ENCODE data around the gene PTPRM.

Gene PTPRM

DNA sequence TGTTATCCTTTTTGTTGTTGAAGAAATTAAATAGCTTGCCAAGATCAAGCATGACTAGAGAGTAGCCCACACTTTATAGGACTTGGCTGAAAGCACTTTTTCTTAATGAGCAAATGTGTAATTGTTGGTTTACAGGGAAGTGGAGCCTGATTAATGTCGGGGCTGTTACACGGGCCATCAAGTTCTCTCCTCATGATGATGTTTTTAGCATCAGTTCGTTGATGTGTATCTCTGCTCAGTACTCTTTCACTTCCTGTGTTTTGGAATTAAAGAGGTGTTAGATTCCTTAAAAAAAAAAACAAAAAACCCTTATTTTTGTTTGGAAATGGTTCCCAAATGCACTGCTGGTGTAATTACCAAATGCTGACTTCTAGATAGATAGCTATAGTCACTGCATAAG is 114.2 kb downstream of the PTPRM start:
- TF ChIP-seq TAF1 (IDR thresholded peaks at IDR 0.05; ENCODE audit: borderline replicate concordance, low read depth, low read length) (no peak), POLR2A (IDR thresholded peaks at IDR 0.05; ENCODE audit: low read depth, low read length) (no peak), POLR2AphosphoS5 (IDR thresholded peaks at IDR 0.05; ENCODE audit: low read depth, low read length) (no peak)
- DNase-seq (ENCODE audit: insufficient read length) (no peak), FAIRE-seq (no peak)

DNA sequence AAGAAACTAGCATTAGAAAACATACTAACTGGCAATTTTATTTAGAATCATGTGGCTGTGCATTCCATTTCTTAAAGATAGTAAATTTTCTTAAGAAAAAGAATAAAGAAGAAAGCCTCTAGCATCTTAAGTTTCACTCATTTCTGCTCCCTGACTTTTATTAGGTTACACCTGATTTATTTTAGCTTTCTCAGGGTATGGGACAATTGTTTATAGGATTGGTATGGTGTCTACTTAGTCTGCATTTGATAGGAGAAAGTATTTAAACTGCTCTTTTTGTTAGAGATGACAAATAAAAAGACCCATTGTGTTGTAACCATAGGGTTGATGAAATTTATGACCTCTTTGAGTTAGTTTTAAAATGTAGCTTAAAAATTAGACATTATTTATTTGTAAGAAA is 115.2 kb downstream of the PTPRM start:
- no peak for DNase-seq (ENCODE audit: insufficient read length)
- FAIRE-seq, result no peak
- no peak for TF ChIP-seq TAF1 (IDR thresholded peaks at IDR 0.05; ENCODE audit: borderline replicate concordance, low read depth, low read length)
- no peak for TF ChIP-seq POLR2AphosphoS5 (IDR thresholded peaks at IDR 0.05; ENCODE audit: low read depth, low read length)
- TF ChIP-seq POLR2A (IDR thresholded peaks at IDR 0.05; ENCODE audit: low read depth, low read length), result no peak

DNA sequence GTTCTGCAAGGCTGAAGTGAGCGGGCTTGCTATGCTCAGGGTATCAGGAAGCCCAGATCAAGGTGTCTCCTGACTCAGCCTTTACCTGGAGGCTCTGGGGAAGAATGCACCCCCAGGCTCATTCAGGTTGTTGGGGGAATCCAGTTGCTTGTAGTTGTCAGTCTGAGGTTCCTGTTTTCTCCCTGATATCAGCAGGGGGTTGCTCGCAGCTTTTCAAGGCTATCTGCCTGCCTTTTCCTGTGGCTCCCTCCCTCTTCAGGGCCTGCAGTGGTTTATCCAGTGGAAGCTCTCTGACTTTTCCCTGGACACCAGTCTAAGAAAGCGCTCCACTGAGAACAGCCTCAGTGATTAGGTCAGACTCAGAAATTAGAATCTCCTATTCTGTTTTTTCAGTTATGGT is 116.6 kb downstream of the PTPRM start:
- no peak for TF ChIP-seq POLR2A (IDR thresholded peaks at IDR 0.05; ENCODE audit: low read depth, low read length)
- DNase-seq (ENCODE audit: insufficient read length), result no peak
- FAIRE-seq, result no peak

DNA sequence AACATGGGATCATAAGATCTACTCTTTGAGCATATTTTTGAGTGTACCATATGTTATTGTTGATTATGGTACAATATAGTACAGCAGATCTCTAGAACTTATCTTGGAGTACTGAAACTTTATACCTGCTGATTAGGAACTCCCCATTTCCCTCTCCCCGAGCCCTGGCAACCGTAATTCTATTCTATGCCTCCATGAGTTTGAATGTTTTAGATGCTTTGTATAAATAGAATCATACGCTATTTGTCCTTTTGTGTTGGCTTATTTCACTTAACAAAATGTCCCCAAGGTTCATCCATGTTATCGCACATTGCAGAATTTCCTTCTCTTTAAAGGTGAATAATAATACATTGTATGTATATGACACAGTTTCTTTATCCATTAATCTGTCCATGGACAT is 117.2 kb downstream of the PTPRM start:
- DNase-seq (ENCODE audit: insufficient read length) (no peak), FAIRE-seq (no peak)
- TF ChIP-seq POLR2A (IDR thresholded peaks at IDR 0.05; ENCODE audit: low read depth, low read length), result no peak
- no peak for TF ChIP-seq POLR2AphosphoS5 (IDR thresholded peaks at IDR 0.05; ENCODE audit: low read depth, low read length)
- no peak for TF ChIP-seq TAF1 (IDR thresholded peaks at IDR 0.05; ENCODE audit: borderline replicate concordance, low read depth, low read length)

DNA sequence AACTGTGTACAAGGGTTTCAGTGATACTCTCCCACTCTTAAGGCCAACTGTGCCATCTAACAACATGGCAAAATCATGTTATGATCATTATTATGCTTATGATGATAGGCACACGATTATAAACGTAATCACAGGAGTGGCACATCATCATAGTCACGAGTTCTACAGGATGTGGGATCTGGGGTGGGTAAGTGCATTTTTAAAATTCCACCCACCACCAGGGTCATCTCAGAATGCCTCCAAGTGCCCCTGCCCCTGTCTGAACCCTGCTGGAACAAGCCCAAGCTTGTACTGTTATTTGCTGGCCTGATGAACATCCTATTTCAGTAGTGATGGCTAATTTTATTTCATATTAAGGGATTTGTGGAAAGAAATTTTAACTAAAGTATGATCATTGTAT is 117.8 kb downstream of the PTPRM start:
- TF ChIP-seq POLR2AphosphoS5 (IDR thresholded peaks at IDR 0.05; ENCODE audit: low read depth, low read length) (no peak), TAF1 (IDR thresholded peaks at IDR 0.05; ENCODE audit: borderline replicate concordance, low read depth, low read length) (no peak), POLR2A (IDR thresholded peaks at IDR 0.05; ENCODE audit: low read depth, low read length) (no peak)
- DNase-seq (ENCODE audit: insufficient read length), result no peak
- no peak for FAIRE-seq

DNA sequence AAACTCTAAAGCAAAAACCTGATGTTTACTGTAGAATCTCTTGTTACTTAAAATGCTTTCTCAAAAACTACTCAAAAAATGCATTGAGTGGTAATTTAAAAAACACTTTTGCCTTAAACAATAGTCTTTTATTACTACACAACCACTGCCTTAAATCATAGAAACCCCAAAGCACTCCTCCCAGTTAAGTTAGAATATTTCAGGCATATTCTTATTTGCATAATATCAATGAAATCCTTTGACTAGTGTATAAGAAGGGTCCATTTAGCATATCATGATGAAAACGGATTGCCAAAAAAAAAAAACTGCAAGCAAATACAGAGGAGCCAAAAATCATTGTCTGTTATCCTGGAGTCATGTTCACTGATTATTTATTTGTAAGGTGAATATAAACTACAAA is 119.2 kb downstream of the PTPRM start:
- FAIRE-seq (no peak), DNase-seq (ENCODE audit: insufficient read length) (no peak)
- no peak for TF ChIP-seq POLR2A (IDR thresholded peaks at IDR 0.05; ENCODE audit: low read depth, low read length)
- TF ChIP-seq POLR2AphosphoS5 (IDR thresholded peaks at IDR 0.05; ENCODE audit: low read depth, low read length), result no peak

DNA sequence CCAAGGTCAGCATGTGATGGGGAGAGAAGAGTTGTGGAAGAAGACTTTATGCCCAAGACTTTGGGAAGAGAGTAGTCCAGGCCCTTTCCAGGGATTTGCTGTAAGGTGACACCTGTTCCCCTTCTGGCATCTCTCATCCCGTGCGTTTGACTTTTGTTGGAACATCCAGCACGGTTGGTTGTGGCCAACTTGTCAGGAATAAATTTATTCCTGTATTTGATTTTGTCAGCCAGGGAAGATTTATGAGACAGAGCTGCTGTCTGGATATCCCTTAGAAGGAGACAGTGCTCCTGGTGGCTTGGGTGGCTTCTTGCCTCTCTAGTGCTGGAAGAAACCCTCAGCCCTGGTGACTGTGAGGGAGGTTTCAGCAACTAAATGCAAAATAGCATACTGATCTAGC is 121.5 kb downstream of the PTPRM start:
- DNase-seq (ENCODE audit: insufficient read length), result no peak
- TF ChIP-seq POLR2AphosphoS5 (IDR thresholded peaks at IDR 0.05; ENCODE audit: low read depth, low read length), result no peak
- TF ChIP-seq TAF1 (IDR thresholded peaks at IDR 0.05; ENCODE audit: borderline replicate concordance, low read depth, low read length), result no peak
- TF ChIP-seq POLR2A (IDR thresholded peaks at IDR 0.05; ENCODE audit: low read depth, low read length), result no peak
- no peak for FAIRE-seq

DNA sequence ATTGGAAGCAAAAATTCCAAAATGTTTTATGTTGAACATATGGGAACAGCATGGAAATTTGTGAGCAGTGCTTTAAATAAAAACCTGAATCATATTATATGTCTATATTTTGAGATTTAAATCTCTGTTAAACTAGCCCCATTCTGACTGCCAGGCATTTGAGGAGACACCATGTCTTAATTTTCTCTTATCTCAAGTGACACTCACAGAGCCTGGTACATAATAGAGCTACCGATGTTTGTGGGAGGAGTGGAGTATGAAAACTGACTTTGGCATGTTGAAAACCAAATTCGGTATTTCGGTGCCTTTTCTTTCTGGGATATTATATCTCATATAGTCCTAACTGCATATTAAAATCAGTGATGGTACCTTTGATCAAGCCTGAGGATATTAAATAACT is 124.1 kb downstream of the PTPRM start:
- TF ChIP-seq TAF1 (IDR thresholded peaks at IDR 0.05; ENCODE audit: borderline replicate concordance, low read depth, low read length) (no peak), POLR2AphosphoS5 (IDR thresholded peaks at IDR 0.05; ENCODE audit: low read depth, low read length) (no peak), POLR2A (IDR thresholded peaks at IDR 0.05; ENCODE audit: low read depth, low read length) (no peak)
- no peak for DNase-seq (ENCODE audit: insufficient read length)

DNA sequence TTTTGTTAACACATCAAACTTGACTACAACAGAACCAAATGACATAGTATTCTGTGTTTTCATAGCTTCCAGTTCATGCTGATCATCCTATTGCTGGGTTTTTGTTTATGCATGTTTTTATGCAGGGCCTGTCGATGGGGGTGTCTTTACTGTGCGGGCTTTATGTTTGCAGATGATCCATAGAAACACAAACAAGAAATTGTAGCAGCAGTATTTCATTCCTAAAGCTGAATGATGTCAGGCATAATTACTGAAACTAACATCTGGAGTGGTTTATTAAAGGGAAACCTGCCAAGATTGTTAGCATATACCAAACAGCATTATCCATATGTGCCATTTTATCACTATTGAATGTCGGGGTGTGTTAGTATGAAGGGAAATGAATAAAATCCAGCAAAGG is 129.7 kb downstream of the PTPRM start:
- TF ChIP-seq POLR2A (IDR thresholded peaks at IDR 0.05; ENCODE audit: low read depth, low read length) (no peak), TAF1 (IDR thresholded peaks at IDR 0.05; ENCODE audit: borderline replicate concordance, low read depth, low read length) (no peak), POLR2AphosphoS5 (IDR thresholded peaks at IDR 0.05; ENCODE audit: low read depth, low read length) (no peak)
- DNase-seq (ENCODE audit: insufficient read length) (no peak), FAIRE-seq (no peak)

More for the DNA sequence above, 124.1 kb downstream of the PTPRM start:
- no peak for FAIRE-seq

DNA sequence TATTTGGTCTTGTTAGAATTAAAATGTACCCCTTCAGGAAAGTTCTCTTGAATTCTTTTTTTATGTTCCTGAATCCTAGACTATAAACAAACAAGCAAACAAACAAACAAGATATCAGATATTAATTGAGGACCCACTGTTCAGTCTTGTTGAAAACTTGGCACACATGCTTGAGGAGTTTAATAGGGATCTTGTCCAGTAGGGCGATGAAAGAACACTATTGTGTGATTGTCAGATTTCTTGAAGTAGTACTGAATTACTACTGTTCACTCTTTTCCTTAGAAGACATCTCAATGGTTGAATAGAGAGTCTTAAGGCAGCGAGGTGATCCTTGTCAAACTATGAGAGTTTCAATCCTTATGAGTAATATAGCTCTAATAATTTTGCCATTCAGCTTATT is 130.2 kb downstream of the PTPRM start:
- TF ChIP-seq TAF1 (IDR thresholded peaks at IDR 0.05; ENCODE audit: borderline replicate concordance, low read depth, low read length) (no peak), POLR2A (IDR thresholded peaks at IDR 0.05; ENCODE audit: low read depth, low read length) (no peak), POLR2AphosphoS5 (IDR thresholded peaks at IDR 0.05; ENCODE audit: low read depth, low read length) (no peak)
- DNase-seq (ENCODE audit: insufficient read length) (no peak), FAIRE-seq (no peak)

DNA sequence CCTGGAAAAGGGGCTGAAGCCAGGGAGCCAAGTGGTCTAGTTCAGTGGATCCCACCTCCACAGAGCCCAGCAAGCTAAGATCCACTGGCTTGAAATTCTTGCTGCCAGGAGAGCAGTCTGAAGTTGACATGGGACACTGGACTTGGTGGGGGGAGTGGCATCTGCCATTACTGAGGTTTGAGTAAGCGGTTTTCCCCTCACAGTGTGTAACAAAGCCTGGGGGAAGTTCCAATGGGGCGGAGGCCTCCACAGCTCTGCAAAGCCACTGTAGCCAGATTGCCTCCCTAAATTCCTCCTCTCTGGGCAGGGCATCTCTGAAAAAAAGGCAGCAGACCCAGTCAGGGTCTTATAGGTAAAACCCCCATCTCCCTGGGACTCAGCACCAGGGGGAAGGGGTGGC is 144.4 kb downstream of the PTPRM start:
- TF ChIP-seq POLR2AphosphoS5 (IDR thresholded peaks at IDR 0.05; ENCODE audit: low read depth, low read length), result no peak
- no peak for TF ChIP-seq POLR2A (IDR thresholded peaks at IDR 0.05; ENCODE audit: low read depth, low read length)
- TF ChIP-seq TAF1 (IDR thresholded peaks at IDR 0.05; ENCODE audit: borderline replicate concordance, low read depth, low read length), result no peak
- no peak for FAIRE-seq
- no peak for DNase-seq (ENCODE audit: insufficient read length)

DNA sequence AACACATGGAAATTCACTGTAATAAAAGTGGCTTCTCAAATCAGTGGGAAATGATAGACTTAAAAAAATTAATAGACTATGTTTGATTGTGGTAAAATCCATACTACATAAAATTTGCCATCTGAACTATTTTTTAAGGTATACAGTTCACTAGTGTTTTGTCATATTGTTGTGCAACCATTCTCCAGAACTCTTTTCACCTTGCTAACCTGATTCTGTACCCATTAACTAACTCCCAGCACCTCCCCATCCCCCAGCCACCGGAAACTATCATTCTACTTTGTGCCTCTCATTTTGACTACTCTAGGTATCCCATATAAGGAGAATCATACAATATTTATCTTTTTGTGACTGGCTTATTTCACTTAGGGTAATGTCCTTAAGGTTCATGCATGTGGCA is 153.3 kb downstream of the PTPRM start:
- DNase-seq (ENCODE audit: insufficient read length) (no peak), FAIRE-seq (no peak)
- no peak for TF ChIP-seq TAF1 (IDR thresholded peaks at IDR 0.05; ENCODE audit: borderline replicate concordance, low read depth, low read length)
- TF ChIP-seq POLR2AphosphoS5 (IDR thresholded peaks at IDR 0.05; ENCODE audit: low read depth, low read length), result no peak
- TF ChIP-seq POLR2A (IDR thresholded peaks at IDR 0.05; ENCODE audit: low read depth, low read length), result no peak

DNA sequence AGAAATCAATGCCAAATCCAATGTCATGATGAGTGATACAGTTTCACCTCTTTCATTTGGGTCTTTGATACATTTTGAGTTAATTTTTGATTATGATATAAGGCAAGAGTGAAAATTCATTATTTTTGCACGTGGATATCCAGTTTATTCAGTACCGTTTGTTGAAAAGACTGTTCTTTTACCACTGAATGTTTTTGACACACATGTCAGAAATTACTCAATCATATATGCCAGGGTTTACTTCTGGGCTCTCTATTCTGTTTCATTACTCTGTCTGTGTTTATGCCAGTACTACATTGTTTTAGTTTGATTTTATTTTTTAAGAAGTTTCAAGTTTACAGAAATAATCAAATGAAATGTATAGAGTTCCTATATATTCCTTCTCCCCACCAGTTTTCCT is 154.4 kb downstream of the PTPRM start:
- DNase-seq (ENCODE audit: insufficient read length), result no peak
- no peak for FAIRE-seq
- no peak for TF ChIP-seq TAF1 (IDR thresholded peaks at IDR 0.05; ENCODE audit: borderline replicate concordance, low read depth, low read length)
- TF ChIP-seq POLR2AphosphoS5 (IDR thresholded peaks at IDR 0.05; ENCODE audit: low read depth, low read length), result no peak
- no peak for TF ChIP-seq POLR2A (IDR thresholded peaks at IDR 0.05; ENCODE audit: low read depth, low read length)

Measured in GM12892 (cell line).